Muscle layer of duodenum (tissue), 2 donors: ENCODE results near the gene SSRP1.
"Not testable (repeated sequence)": the region's sequence is repeated elsewhere in the genome, so short reads cannot be mapped to it uniquely, and the experiment has no call there.

Experiments
- H3K27ac ChIP-seq: one replicate; pipeline ENCODE4 v1.7.0; 2013; ENCODE audit warnings: mild to moderate bottlenecking, low read length
- H3K27me3 ChIP-seq: one replicate; pipeline ENCODE4 v1.7.0; 2013; ENCODE audit warnings: low read depth, mild to moderate bottlenecking, control low read depth, low read length
- H3K36me3 ChIP-seq, 2 donors: one replicate each; pipeline ENCODE4 v1.7.0; 2013; ENCODE audit warnings: low read length in 2 of 2, control low read depth in 1 of 2, mild to moderate bottlenecking in 1 of 2; ENCODE audit not compliant: insufficient read depth in 2 of 2, control insufficient read depth in 1 of 2
- H3K4me1 ChIP-seq, 2 donors: one replicate each; pipeline ENCODE4 v1.7.0; 2013; ENCODE audit warnings: low read length in 2 of 2, mild to moderate bottlenecking in 2 of 2, control low read depth in 1 of 2, moderate library complexity in 1 of 2; ENCODE audit not compliant: insufficient read depth in 2 of 2, control insufficient read depth in 1 of 2
- H3K4me3 ChIP-seq, 2 donors: one replicate each; pipeline ENCODE4 v1.7.0; 2013; ENCODE audit warnings: low read length in 2 of 2, low read depth in 1 of 2, mild to moderate bottlenecking in 1 of 2
- H3K9me3 ChIP-seq, 2 donors: one replicate each; pipeline ENCODE4 v1.7.0; 2013; ENCODE audit warnings: low read length in 2 of 2, control low read depth in 1 of 2, mild to moderate bottlenecking in 1 of 2; ENCODE audit not compliant: control insufficient read depth in 1 of 2
- donor health status: healthy.

Gene SSRP1

GRCh38 chr11:57368845-57369232 is 33.1 kb upstream of the SSRP1 start:
- Histone ChIP-seq H3K27me3 (no peaks in the 10 kb centered on the region), H3K27ac (no peak overlapping the region), H3K36me3 (no peaks in the 10 kb centered on the region), H3K4me3 (no peak overlapping the region), H3K9me3 (no peaks in the 10 kb centered on the region), H3K4me1 (no peaks in the 10 kb centered on the region)

GRCh38 chr11:57368106-57368844 is 32.6 kb upstream of the SSRP1 start:
- Histone ChIP-seq H3K27me3 (no peaks in the 10 kb centered on the region), H3K4me1 (no peaks in the 10 kb centered on the region), H3K27ac (no peak overlapping the region), H3K4me3 (no peak overlapping the region), H3K36me3 (no peaks in the 10 kb centered on the region), H3K9me3 (no peaks in the 10 kb centered on the region)

GRCh38 chr11:57364851-57365660 is 29.4 kb upstream of the SSRP1 start:
- Histone ChIP-seq H3K4me3 (no peak overlapping the region), H3K9me3 (no peaks in the 10 kb centered on the region), H3K4me1 (no peaks in the 10 kb centered on the region), H3K27ac (no peak overlapping the region), H3K36me3 (no peaks in the 10 kb centered on the region), H3K27me3 (no peaks in the 10 kb centered on the region)

GRCh38 chr11:57363131-57364080 is 27.7 kb upstream of the SSRP1 start:
- Histone ChIP-seq H3K27ac (no peak overlapping the region), H3K4me1 (no peaks in the 10 kb centered on the region), H3K27me3 (no peaks in the 10 kb centered on the region), H3K36me3 (no peaks in the 10 kb centered on the region), H3K9me3 (no peaks in the 10 kb centered on the region), H3K4me3 (no peak overlapping the region)

- H3K36me3 ChIP-seq, result no peaks in the 10 kb centered on the region
- H3K4me1 ChIP-seq, result no peaks in the 10 kb centered on the region
- no peak overlapping the region for H3K4me3 ChIP-seq
- H3K27ac ChIP-seq, result no peak overlapping the region
- H3K27me3 ChIP-seq, result no peaks in the 10 kb centered on the region
- H3K9me3 ChIP-seq, result no peaks in the 10 kb centered on the region
These were observed 26.2 kb upstream of the SSRP1 start for GRCh38 chr11:57361926-57362325.

GRCh38 chr11:57361420-57361819 is 25.7 kb upstream of the SSRP1 start:
- H3K4me3 ChIP-seq, H3K4me1 ChIP-seq, H3K9me3 ChIP-seq, H3K36me3 ChIP-seq, H3K27me3 ChIP-seq, H3K27ac ChIP-seq: not testable (repeated sequence)

- no peak overlapping the region for H3K27ac ChIP-seq
These were observed 25.3 kb upstream of the SSRP1 start for GRCh38 chr11:57360991-57361390.

GRCh38 chr11:57359896-57360690 is 24.4 kb upstream of the SSRP1 start:
- Histone ChIP-seq H3K4me3 (no peak overlapping the region), H3K4me1 (no peaks in the 10 kb centered on the region), H3K36me3 (no peaks in the 10 kb centered on the region), H3K27me3 (no peaks in the 10 kb centered on the region), H3K27ac (no peak overlapping the region), H3K9me3 (no peaks in the 10 kb centered on the region)

More at GRCh38 chr11:57360991-57361390, 25.3 kb upstream of the SSRP1 start:
- Histone ChIP-seq H3K4me1 (no peaks in the 10 kb centered on the region), H3K4me3 (no peak overlapping the region), H3K9me3 (no peaks in the 10 kb centered on the region), H3K36me3 (no peaks in the 10 kb centered on the region), H3K27me3 (no peaks in the 10 kb centered on the region)

GRCh38 chr11:57359396-57359795 is 23.7 kb upstream of the SSRP1 start:
- H3K4me1 ChIP-seq, result no peaks in the 10 kb centered on the region
- H3K36me3 ChIP-seq, result no peaks in the 10 kb centered on the region
- H3K4me3 ChIP-seq, result no peak overlapping the region
- H3K27ac ChIP-seq, result no peak overlapping the region
- no peaks in the 10 kb centered on the region for H3K9me3 ChIP-seq
- H3K27me3 ChIP-seq, result no peaks in the 10 kb centered on the region

- Histone ChIP-seq H3K36me3 (no peaks in the 10 kb centered on the region), H3K4me3 (no peak overlapping the region), H3K27ac (no peak overlapping the region), H3K27me3 (no peaks in the 10 kb centered on the region), H3K4me1 (no peaks in the 10 kb centered on the region), H3K9me3 (no peaks in the 10 kb centered on the region)
These were observed 23.3 kb upstream of the SSRP1 start for GRCh38 chr11:57358991-57359390.
